Measurements from ENCODE around the gene KLHDC3. TPM values are rescaled to one million over a fixed set of nuclear protein-coding genes. Genes with fewer than 3 reads are reported as not detected.

KLHDC3 gene
- total and polyA plus RNA-seq, 2 of the 8 experiments (the other 6 are each of a cell fraction or from before 2014, with no cell fraction given) = 181 to 203 TPM

GRCh38 chr6:43058531-43058930, 44.5 kb downstream of the KLHDC3 start (continued):
- TF ChIP-seq, protein P1, sequence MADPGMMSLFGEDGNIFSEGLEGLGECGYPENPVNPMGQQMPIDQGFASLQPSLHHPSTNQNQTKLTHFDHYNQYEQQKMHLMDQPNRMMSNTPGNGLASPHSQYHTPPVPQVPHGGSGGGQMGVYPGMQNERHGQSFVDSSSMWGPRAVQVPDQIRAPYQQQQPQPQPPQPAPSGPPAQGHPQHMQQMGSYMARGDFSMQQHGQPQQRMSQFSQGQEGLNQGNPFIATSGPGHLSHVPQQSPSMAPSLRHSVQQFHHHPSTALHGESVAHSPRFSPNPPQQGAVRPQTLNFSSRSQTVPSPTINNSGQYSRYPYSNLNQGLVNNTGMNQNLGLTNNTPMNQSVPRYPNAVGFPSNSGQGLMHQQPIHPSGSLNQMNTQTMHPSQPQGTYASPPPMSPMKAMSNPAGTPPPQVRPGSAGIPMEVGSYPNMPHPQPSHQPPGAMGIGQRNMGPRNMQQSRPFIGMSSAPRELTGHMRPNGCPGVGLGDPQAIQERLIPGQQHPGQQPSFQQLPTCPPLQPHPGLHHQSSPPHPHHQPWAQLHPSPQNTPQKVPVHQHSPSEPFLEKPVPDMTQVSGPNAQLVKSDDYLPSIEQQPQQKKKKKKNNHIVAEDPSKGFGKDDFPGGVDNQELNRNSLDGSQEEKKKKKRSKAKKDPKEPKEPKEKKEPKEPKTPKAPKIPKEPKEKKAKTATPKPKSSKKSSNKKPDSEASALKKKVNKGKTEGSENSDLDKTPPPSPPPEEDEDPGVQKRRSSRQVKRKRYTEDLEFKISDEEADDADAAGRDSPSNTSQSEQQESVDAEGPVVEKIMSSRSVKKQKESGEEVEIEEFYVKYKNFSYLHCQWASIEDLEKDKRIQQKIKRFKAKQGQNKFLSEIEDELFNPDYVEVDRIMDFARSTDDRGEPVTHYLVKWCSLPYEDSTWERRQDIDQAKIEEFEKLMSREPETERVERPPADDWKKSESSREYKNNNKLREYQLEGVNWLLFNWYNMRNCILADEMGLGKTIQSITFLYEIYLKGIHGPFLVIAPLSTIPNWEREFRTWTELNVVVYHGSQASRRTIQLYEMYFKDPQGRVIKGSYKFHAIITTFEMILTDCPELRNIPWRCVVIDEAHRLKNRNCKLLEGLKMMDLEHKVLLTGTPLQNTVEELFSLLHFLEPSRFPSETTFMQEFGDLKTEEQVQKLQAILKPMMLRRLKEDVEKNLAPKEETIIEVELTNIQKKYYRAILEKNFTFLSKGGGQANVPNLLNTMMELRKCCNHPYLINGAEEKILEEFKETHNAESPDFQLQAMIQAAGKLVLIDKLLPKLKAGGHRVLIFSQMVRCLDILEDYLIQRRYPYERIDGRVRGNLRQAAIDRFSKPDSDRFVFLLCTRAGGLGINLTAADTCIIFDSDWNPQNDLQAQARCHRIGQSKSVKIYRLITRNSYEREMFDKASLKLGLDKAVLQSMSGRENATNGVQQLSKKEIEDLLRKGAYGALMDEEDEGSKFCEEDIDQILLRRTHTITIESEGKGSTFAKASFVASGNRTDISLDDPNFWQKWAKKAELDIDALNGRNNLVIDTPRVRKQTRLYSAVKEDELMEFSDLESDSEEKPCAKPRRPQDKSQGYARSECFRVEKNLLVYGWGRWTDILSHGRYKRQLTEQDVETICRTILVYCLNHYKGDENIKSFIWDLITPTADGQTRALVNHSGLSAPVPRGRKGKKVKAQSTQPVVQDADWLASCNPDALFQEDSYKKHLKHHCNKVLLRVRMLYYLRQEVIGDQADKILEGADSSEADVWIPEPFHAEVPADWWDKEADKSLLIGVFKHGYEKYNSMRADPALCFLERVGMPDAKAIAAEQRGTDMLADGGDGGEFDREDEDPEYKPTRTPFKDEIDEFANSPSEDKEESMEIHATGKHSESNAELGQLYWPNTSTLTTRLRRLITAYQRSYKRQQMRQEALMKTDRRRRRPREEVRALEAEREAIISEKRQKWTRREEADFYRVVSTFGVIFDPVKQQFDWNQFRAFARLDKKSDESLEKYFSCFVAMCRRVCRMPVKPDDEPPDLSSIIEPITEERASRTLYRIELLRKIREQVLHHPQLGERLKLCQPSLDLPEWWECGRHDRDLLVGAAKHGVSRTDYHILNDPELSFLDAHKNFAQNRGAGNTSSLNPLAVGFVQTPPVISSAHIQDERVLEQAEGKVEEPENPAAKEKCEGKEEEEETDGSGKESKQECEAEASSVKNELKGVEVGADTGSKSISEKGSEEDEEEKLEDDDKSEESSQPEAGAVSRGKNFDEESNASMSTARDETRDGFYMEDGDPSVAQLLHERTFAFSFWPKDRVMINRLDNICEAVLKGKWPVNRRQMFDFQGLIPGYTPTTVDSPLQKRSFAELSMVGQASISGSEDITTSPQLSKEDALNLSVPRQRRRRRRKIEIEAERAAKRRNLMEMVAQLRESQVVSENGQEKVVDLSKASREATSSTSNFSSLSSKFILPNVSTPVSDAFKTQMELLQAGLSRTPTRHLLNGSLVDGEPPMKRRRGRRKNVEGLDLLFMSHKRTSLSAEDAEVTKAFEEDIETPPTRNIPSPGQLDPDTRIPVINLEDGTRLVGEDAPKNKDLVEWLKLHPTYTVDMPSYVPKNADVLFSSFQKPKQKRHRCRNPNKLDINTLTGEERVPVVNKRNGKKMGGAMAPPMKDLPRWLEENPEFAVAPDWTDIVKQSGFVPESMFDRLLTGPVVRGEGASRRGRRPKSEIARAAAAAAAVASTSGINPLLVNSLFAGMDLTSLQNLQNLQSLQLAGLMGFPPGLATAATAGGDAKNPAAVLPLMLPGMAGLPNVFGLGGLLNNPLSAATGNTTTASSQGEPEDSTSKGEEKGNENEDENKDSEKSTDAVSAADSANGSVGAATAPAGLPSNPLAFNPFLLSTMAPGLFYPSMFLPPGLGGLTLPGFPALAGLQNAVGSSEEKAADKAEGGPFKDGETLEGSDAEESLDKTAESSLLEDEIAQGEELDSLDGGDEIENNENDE (IDR thresholded peaks at IDR 0.05; ENCODE audit: insufficient replicate concordance, low read length) = no peak
- TF ChIP-seq CTBP2 (IDR thresholded peaks at IDR 0.05; ENCODE audit: borderline replicate concordance, insufficient read depth, insufficient read length, low read length) (no peak), RXRA (IDR thresholded peaks at IDR 0.05; ENCODE audit: insufficient read depth, low read depth, low read length) (no peak), SIRT6 (IDR thresholded peaks at IDR 0.05; ENCODE audit: low read length) (no peak), CBX5 (IDR thresholded peaks at IDR 0.05; ENCODE audit: low read depth, low read length) (no peak), KDM4A (IDR thresholded peaks at IDR 0.05; ENCODE audit: low read depth, low read length, severe bottlenecking) (no peak), EGR1 (IDR thresholded peaks at IDR 0.05; ENCODE audit: borderline replicate concordance, low read depth, low read length) (no peak)
- TF ChIP-seq, protein P2, sequence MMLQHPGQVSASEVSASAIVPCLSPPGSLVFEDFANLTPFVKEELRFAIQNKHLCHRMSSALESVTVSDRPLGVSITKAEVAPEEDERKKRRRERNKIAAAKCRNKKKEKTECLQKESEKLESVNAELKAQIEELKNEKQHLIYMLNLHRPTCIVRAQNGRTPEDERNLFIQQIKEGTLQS (IDR thresholded peaks at IDR 0.05; ENCODE audit: insufficient read depth, low read depth, low read length) = no peak

Measured in H1 (cell line).